Endothelial cell (in vitro differentiated cells): ENCODE measurements around the gene SLC20A1. TPM values are rescaled to one million over a fixed set of nuclear protein-coding genes. Genes with fewer than 3 reads are reported as not detected.

Experiments used
- DNase-seq: peaks from one replicate; pipeline ENCODE4 v3.0.0; 2021; ENCODE audit warnings: low spot score
- H3K27ac Mint-ChIP-seq: one replicate; pipeline ENCODE4 v1.8.0; 2021; ENCODE audit warnings: mixed read lengths, inconsistent platforms; ENCODE audit not compliant: unreplicated experiment
- H3K27me3 Mint-ChIP-seq: one replicate; pipeline ENCODE4 v1.8.0; 2021; ENCODE audit warnings: mild to moderate bottlenecking, moderate library complexity, mixed read lengths, inconsistent platforms; ENCODE audit not compliant: unreplicated experiment
- H3K36me3 Mint-ChIP-seq: one replicate; pipeline ENCODE4 v1.8.0; 2021; ENCODE audit warnings: mild to moderate bottlenecking, low read depth, mixed read lengths, inconsistent platforms; ENCODE audit not compliant: unreplicated experiment
- H3K4me1 Mint-ChIP-seq: one replicate; pipeline ENCODE4 v1.8.0; 2021; ENCODE audit warnings: mild to moderate bottlenecking, mixed read lengths, inconsistent platforms; ENCODE audit not compliant: unreplicated experiment
- H3K4me3 Mint-ChIP-seq: one replicate; pipeline ENCODE4 v1.8.0; 2021; ENCODE audit warnings: mild to moderate bottlenecking, mixed read lengths, inconsistent platforms; ENCODE audit not compliant: unreplicated experiment
- H3K9me3 Mint-ChIP-seq: one replicate; pipeline ENCODE4 v1.8.0; 2021; ENCODE audit warnings: mixed read lengths, inconsistent platforms; ENCODE audit not compliant: unreplicated experiment
- total RNA-seq: library from RNA; stranded (reverse); fragmentation: NEBNext Ultra II Directional; extraction: Animal tissue kit (Norgen Biotek cat#: 25700); gene quantifications from one replicate; pipeline ENCODE4 v1.2.1, GENCODE V29; 2021; ENCODE audit not compliant: unreplicated experiment
- TF ChIP-seq, protein P1 (sequence below): fragments of 200-600 bp; sonication (generic); IDR thresholded peaks from one replicate; pipeline ENCODE4 v1.5.0; 2021; ENCODE audit warnings: antibody characterized with exemption; ENCODE audit not compliant: unreplicated experiment

SLC20A1 gene
- total RNA-seq, 1 donor from 2014 or later: 255 TPM

DNA sequence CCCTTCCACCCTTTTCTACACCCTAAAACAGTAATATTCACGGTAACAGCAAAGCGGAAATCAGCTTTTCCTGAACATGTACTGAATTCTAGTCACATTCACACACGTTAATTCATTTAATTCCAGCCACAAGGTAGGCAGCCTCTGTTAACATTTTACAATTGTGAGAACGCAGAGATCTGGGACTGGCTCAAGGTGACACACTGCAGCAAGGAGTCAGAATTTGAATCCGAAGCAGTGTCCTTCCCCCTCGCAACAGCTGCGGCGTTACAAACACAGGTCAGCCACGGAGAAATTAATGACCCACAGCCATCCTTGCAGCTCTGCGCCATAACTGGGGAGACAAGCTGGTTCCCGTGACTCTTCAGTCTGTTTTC is 818 bp upstream of the SLC20A1 start:
- Mint-ChIP-seq H3K36me3 (peaks cover 32% of the 10 kb centered on the region), H3K9me3 (no peaks in the 10 kb centered on the region), H3K27me3 (peaks cover 3% of the 10 kb centered on the region), H3K4me1 (peaks cover 73% of the 10 kb centered on the region), H3K27ac (peak overlapping the region; percentile 87), H3K4me3 (peak overlapping the region; percentile 93)
- TF ChIP-seq, protein P1, sequence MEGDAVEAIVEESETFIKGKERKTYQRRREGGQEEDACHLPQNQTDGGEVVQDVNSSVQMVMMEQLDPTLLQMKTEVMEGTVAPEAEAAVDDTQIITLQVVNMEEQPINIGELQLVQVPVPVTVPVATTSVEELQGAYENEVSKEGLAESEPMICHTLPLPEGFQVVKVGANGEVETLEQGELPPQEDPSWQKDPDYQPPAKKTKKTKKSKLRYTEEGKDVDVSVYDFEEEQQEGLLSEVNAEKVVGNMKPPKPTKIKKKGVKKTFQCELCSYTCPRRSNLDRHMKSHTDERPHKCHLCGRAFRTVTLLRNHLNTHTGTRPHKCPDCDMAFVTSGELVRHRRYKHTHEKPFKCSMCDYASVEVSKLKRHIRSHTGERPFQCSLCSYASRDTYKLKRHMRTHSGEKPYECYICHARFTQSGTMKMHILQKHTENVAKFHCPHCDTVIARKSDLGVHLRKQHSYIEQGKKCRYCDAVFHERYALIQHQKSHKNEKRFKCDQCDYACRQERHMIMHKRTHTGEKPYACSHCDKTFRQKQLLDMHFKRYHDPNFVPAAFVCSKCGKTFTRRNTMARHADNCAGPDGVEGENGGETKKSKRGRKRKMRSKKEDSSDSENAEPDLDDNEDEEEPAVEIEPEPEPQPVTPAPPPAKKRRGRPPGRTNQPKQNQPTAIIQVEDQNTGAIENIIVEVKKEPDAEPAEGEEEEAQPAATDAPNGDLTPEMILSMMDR: no peak
- DNase-seq: no peak

DNA sequence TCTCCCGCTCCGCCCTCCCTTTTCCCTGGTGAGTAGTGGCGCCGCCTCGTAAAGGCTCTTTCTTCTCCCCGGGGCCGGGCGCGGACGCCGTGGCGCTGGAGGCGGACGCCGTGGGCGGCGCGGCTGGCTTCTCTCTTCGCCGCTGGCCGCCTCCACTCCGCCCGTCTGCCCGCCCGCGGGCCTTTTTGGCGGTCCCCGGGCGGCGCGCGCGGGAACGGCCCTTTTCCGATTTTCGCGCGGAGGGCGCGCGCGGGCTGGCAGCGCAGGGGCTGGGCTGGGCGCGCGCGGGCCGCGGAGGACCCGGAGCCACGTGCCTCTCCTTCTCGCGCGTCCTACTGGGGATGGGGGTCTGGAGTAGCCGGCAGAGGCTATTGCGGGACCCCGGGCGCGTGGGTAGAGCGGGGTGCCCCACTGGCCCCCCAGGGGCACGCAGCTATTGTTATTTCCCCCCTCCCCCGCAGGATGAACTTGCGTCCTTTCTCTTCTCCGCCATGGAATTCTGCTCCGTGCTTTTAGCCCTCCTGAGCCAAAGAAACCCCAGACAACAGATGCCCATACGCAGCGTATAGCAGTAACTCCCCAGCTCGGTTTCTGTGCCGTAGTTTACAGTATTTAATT is 472 bp downstream of the SLC20A1 start:
- TF ChIP-seq, protein P1: no peak
- no peak for DNase-seq
- H3K27ac Mint-ChIP-seq: peak overlapping the region; percentile 76
- H3K4me1 Mint-ChIP-seq: peaks cover 70% of the 10 kb centered on the region
- no peaks in the 10 kb centered on the region for H3K9me3 Mint-ChIP-seq
- peaks cover 3% of the 10 kb centered on the region for H3K27me3 Mint-ChIP-seq
- H3K4me3 Mint-ChIP-seq: peak overlapping the region; percentile 99
- peaks cover 39% of the 10 kb centered on the region for H3K36me3 Mint-ChIP-seq

DNA sequence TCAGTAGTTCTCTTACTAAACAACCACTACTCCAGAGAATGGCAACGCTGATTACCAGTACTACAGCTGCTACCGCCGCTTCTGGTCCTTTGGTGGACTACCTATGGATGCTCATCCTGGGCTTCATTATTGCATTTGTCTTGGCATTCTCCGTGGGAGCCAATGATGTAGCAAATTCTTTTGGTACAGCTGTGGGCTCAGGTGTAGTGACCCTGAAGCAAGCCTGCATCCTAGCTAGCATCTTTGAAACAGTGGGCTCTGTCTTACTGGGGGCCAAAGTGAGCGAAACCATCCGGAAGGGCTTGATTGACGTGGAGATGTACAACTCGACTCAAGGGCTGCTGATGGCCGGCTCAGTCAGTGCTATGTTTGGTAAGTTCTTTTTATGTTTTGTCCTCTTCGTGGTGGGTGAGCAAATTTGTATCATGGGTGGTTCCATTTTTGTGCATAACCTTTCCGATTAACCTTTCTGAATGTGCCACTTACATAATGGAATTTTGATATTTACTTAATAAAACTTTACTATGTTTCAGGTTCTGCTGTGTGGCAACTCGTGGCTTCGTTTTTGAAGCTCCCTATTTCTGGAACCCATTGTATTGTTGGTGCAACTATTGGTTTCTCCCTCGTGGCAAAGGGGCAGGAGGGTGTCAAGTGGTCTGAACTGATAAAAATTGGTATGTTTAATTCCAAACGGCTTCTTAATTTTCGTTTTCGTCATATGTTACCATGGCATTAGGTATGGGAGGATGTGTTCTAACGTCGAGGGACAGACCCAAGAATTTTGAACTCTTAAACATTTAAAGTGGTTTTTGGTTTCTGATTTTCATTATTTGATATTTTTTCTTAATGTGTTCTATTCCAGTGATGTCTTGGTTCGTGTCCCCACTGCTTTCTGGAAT is 1.3 kb downstream of the SLC20A1 start:
- Mint-ChIP-seq H3K27me3 (peaks cover 3% of the 10 kb centered on the region), H3K36me3 (peaks cover 47% of the 10 kb centered on the region), H3K4me3 (peak overlapping the region; percentile 99), H3K9me3 (no peaks in the 10 kb centered on the region), H3K4me1 (peaks cover 69% of the 10 kb centered on the region), H3K27ac (peak overlapping the region; percentile 76)
- DNase-seq: no peak
- TF ChIP-seq, protein P1: no peak

- no peak for DNase-seq
- H3K4me1 Mint-ChIP-seq: peaks cover 68% of the 10 kb centered on the region
- H3K27me3 Mint-ChIP-seq: peaks cover 3% of the 10 kb centered on the region
- no peaks in the 10 kb centered on the region for H3K9me3 Mint-ChIP-seq
- H3K36me3 Mint-ChIP-seq: peaks cover 53% of the 10 kb centered on the region
- TF ChIP-seq, protein P1: no peak
- H3K4me3 Mint-ChIP-seq: peak overlapping the region; percentile 99
- H3K27ac Mint-ChIP-seq: no peak overlapping the region
Measured at GRCh38 chr2:112648081-112648480, 2.3 kb downstream of the SLC20A1 start.

DNA sequence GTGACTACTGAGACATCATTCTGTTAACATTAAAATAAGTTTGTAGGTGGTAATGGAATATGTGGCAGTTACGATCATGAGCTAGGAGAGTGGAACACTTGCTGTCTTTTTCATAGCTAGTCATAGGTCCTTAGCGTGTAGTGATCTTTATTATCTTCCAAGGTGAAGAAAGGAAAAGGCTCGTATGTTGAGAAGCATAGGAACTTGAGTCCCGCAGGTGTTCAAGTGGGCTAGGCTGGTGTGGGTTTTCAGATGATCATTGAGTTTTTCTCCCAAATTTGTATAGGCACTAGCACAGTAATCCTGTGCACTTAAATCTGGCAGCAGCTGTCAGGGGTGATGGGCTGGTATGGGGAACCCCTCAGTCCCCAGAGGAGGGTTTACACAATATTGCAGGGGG is 10.9 kb downstream of the SLC20A1 start:
- DNase-seq: no peak
- Mint-ChIP-seq H3K27ac (peak overlapping the region; percentile 63), H3K4me1 (peaks cover 60% of the 10 kb centered on the region), H3K36me3 (peaks cover 74% of the 10 kb centered on the region), H3K9me3 (no peaks in the 10 kb centered on the region), H3K27me3 (peaks cover 1% of the 10 kb centered on the region), H3K4me3 (peak overlapping the region; percentile 69)
- TF ChIP-seq, protein P1: no peak
